Ovary (tissue), 9 donors: ENCODE measurements around the gene NLRP3. TPM values are rescaled to one million over a fixed set of nuclear protein-coding genes. Genes with fewer than 3 reads are reported as not detected.

ENCODE experiments used
- DNase-seq, 5 donors: peaks; one replicate each; pipeline ENCODE4 v3.0.0-alpha.2; 2019 to 2020
- H3K27ac ChIP-seq, 2 donors: fragments of 200-600 bp; one replicate each; pipeline versions ENCODE4 v1.5.1 to v1.8.0; 2019 to 2022
- H3K27me3 ChIP-seq: fragments of 200-600 bp; one replicate; pipeline ENCODE4 v1.8.0; 2022
- H3K36me3 ChIP-seq: fragments of 200-600 bp; sonication (generic); one replicate; pipeline ENCODE4 v1.5.1; 2019
- H3K4me1 ChIP-seq: one replicate; pipeline ENCODE4 v1.8.1; 2013; ENCODE audit warnings: mild to moderate bottlenecking, moderate library complexity; ENCODE audit not compliant: insufficient read depth
- H3K4me3 ChIP-seq: fragments of 200-600 bp; sonication (generic); one replicate; pipeline ENCODE4 v1.5.1; 2017
- H3K9me3 ChIP-seq, 2 donors: fragments of 200-600 bp in 1 of 2; sonication (generic) in 1 of 2; one replicate each; pipeline versions ENCODE4 v1.5.1 to v1.8.1; 2013 to 2019; ENCODE audit warnings: mild to moderate bottlenecking in 1 of 2, moderate library complexity in 1 of 2
- EP300 ChIP-seq: sonication (generic); formaldehyde crosslinking; IDR thresholded peaks from one replicate; pipeline ENCODE4 v1.6.1; 2017; ENCODE audit warnings: antibody characterized with exemption
- POLR2A ChIP-seq: fragments of 450-650 bp; IDR thresholded peaks from one replicate; pipeline ENCODE4 v1.6.1; 2017; ENCODE audit warnings: antibody characterized with exemption, mild to moderate bottlenecking, moderate library complexity
- WGBS, 3 donors: extraction: QIAGEN DNeasy Blood & Tissue Kit in 1 of 3; methylation state at CpG; one replicate each; pipeline versions ENCODE4 v1.1.5 to v1.1.7; 2013 to 2017; 5-methylcytosine and 5-hydroxymethylcytosine counted together
- intact Hi-C, 4 donors: fragments of 100-400 bp; cut with DNase I; formaldehyde crosslinking; loops; one replicate each; pipeline versions ENCODE4 v1.11.0 to v1.15.1; 2022 to 2023
- polyA plus RNA-seq, 2 donors: library from polyadenylated mRNA; stranded (reverse); fragments of 200-250 nt in 1 of 2; fragments of 350-450 nt in 1 of 2; fragmentation: Illumina TruSeq in 1 of 2; extraction: RNeasy Lipid Tissue Mini Kit (QIAGEN cat#74804) in 1 of 2; gene quantifications; one replicate each; pipeline ENCODE4 v1.2.3, GENCODE V29; 2013 to 2014
- total RNA-seq, 7 donors: library from RNA; depleted of rRNA in 2 of 7; stranded (reverse); fragments of >200 nt in 2 of 7; fragmentation: NEBNext Ultra II Directional in 3 of 7; extraction: Animal tissue kit (Norgen Biotek cat#: 25700) in 3 of 7; gene quantifications; one replicate each; pipeline versions ENCODE4 v1.1.0 to v1.2.4, GENCODE V29; 2016 to 2023
- TF ChIP-seq, protein P1 (sequence below), 3 donors: fragments of 450-650 bp in 2 of 3; fragments of 200-600 bp in 1 of 3; IDR thresholded peaks; one replicate each; pipeline versions ENCODE4 v1.5.1 to v1.8.0; 2016 to 2022; ENCODE audit warnings: antibody characterized with exemption in 3 of 3, mild to moderate bottlenecking in 1 of 3
- donor health status: DM: no; HTN: no; CAD: no; lungs with moderate emphysema.
- donor health status: DM: no; HTN: no; CAD: no.
- donor health status: Bipolar disorder and iron deficiency.
- donor health status: DM: yes; HTN: yes; CAD: no.
- donor health status: DM: no; HTN: no; CAD: no.
- donor health status: DM: yes; HTN: yes; CAD: no.

The NLRP3 gene
- total and polyA plus RNA-seq, 9 donors = 0.50 to 2.2 (median 1.2) TPM

GRCh38 chr1:247386217-247386616 is 29.8 kb upstream of the NLRP3 start:
- H3K27ac ChIP-seq = no peak overlapping the region
- TF ChIP-seq EP300 = no peak
- TF ChIP-seq, protein P1, sequence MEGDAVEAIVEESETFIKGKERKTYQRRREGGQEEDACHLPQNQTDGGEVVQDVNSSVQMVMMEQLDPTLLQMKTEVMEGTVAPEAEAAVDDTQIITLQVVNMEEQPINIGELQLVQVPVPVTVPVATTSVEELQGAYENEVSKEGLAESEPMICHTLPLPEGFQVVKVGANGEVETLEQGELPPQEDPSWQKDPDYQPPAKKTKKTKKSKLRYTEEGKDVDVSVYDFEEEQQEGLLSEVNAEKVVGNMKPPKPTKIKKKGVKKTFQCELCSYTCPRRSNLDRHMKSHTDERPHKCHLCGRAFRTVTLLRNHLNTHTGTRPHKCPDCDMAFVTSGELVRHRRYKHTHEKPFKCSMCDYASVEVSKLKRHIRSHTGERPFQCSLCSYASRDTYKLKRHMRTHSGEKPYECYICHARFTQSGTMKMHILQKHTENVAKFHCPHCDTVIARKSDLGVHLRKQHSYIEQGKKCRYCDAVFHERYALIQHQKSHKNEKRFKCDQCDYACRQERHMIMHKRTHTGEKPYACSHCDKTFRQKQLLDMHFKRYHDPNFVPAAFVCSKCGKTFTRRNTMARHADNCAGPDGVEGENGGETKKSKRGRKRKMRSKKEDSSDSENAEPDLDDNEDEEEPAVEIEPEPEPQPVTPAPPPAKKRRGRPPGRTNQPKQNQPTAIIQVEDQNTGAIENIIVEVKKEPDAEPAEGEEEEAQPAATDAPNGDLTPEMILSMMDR (IDR thresholded peaks at IDR 0.05) = no peak
- H3K4me1 ChIP-seq = no peaks in the 10 kb centered on the region
- no peaks in the 10 kb centered on the region for H3K27me3 ChIP-seq
- intact Hi-C loops = no loop called here
- no peak overlapping the region for H3K4me3 ChIP-seq
- H3K36me3 ChIP-seq = no peaks in the 10 kb centered on the region
- DNase-seq = no peak
- WGBS, 3 donors = 78 to 95% (median 85%) methylated on average over 1 of the region's 1 CpG
- no peaks in the 10 kb centered on the region for H3K9me3 ChIP-seq

DNA sequence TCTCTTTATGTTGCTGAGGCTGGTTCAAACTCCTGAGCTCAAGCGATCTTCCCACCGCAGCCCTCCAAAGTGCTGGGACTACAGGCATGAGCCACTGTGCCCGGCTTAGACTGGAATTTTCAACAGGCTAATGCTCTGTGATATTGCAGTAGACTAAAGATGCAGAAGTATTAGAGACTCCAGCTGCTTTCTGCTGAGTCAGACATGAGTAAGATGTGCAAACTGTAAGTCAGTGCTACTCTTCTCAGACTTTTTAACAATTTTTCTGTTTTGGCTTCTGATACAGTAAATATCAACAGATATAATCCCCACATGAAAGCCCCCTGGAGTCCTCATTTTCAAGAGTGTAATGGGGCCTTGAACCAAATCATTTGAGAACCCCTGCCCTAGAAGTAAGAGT is 29.3 kb upstream of the NLRP3 start:
- TF ChIP-seq, protein P1 (IDR thresholded peaks at IDR 0.05) = no peak
- no peak for TF ChIP-seq POLR2A
- no peak for TF ChIP-seq EP300
- WGBS, 3 donors = 73 to 79% (median 74%) methylated on average over 3 of the region's 3 CpGs

GRCh38 chr1:247387096-247387495 is 28.9 kb upstream of the NLRP3 start:
- intact Hi-C loops = no loop called here
- no peaks in the 10 kb centered on the region for H3K27me3 ChIP-seq

More for the DNA sequence above, 29.3 kb upstream of the NLRP3 start:
- H3K36me3 ChIP-seq = no peaks in the 10 kb centered on the region
- no peaks in the 10 kb centered on the region for H3K4me1 ChIP-seq
- DNase-seq = no peak
- H3K4me3 ChIP-seq = no peak overlapping the region
- no peaks in the 10 kb centered on the region for H3K9me3 ChIP-seq
- H3K27ac ChIP-seq = no peak overlapping the region
- no peaks in the 10 kb centered on the region for H3K27me3 ChIP-seq
- intact Hi-C loops = no loop called here

GRCh38 chr1:247387565-247387964 is 28.4 kb upstream of the NLRP3 start:
- no peak overlapping the region for H3K4me3 ChIP-seq
- H3K36me3 ChIP-seq = no peaks in the 10 kb centered on the region
- no peaks in the 10 kb centered on the region for H3K9me3 ChIP-seq
- DNase-seq = no peak
- H3K27me3 ChIP-seq = no peaks in the 10 kb centered on the region
- WGBS, 3 donors = 58 to 71% (median 66%) methylated on average over 5 of the region's 5 CpGs
- intact Hi-C loops = no loop called here
- no peak overlapping the region for H3K27ac ChIP-seq
- TF ChIP-seq, protein P1 (IDR thresholded peaks at IDR 0.05) = no peak
- TF ChIP-seq POLR2A (no peak), EP300 (no peak)
- H3K4me1 ChIP-seq = no peaks in the 10 kb centered on the region

More at GRCh38 chr1:247387096-247387495, 28.9 kb upstream of the NLRP3 start:
- no peaks in the 10 kb centered on the region for H3K9me3 ChIP-seq
- TF ChIP-seq, protein P1 (IDR thresholded peaks at IDR 0.05) = no peak
- no peaks in the 10 kb centered on the region for H3K36me3 ChIP-seq
- H3K4me1 ChIP-seq = no peaks in the 10 kb centered on the region
- DNase-seq = no peak
- 76 to 83% (median 79%) methylated on average over 4 of the region's 4 CpGs for WGBS, 3 donors
- no peak overlapping the region for H3K27ac ChIP-seq
- H3K4me3 ChIP-seq = no peak overlapping the region
